Measurements from ENCODE around the gene ETV6.
A peak's percentile ranks its signal among the peaks of the same experiment; 100 is the strongest.

The ETV6 gene

DNA sequence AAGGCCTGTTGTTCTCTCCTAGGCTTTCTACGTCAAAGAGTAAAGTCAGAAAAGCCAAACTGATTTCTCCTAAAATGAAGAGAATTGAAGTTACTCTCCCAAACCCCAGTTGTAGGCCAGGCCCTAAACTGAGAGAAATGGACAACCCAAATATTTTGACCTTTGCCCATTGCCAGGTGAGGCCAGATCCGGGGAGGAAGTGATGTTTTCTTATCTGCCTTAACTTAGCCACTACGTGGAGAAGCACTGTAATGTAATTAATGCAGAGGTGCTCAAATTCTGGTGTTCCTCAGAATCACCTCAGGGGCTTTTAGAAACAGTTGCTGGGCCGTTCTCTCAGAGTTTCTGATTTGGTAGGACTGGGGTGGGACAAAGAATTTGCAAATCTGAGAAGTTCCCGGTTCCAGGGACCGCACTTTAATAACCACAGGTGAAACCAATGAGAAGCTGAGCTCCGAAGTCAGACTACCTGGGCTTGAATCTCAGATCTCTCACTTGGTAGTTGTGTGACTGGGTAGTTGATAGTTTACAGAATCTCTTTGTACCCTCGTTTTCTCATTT is 73.2 kb downstream of the ETV6 start:
- no peak for DNase-seq

DNA sequence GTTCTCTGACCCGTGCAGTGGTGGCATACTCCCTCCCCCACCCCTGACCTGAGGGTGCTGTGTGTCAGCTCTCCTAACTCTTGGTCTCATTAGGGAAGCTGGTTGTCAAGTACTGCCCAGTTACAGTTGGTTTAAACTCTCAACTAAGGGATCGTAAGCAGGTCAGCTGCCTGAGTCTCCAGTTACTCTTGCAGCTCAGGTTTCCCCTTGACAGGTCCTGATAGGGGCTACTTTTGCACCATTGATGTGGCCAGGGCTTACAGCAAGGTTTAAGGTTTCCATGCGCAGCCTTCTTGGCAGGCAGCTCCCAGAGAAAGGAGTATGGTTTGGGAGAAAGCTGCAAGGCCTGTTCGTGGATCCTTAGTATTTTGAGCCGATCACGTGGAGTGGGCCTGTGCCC is 74.5 kb downstream of the ETV6 start:
- peak; percentile 49 for DNase-seq

DNA sequence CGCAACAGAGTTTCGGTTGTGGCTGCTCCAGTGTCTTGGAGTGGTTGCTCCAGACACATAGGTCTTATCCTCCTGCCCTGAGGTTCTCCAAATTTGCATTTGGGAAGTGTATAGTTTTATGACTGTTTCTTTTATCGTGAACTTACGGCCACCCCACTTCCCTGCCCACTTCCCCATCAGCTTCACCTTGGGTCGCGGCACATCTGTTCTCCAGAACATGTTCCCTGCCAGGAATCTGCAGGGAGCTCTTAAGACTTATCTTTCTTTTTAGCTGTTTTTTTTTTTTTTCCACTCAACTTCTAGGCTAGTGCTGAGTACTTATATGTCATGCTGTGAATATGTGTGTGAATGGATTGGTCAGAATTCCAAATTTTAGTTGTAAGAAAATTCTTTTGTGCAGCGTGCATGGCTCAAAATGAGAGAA is 75.4 kb downstream of the ETV6 start:
- peak; percentile 42 for DNase-seq

DNA sequence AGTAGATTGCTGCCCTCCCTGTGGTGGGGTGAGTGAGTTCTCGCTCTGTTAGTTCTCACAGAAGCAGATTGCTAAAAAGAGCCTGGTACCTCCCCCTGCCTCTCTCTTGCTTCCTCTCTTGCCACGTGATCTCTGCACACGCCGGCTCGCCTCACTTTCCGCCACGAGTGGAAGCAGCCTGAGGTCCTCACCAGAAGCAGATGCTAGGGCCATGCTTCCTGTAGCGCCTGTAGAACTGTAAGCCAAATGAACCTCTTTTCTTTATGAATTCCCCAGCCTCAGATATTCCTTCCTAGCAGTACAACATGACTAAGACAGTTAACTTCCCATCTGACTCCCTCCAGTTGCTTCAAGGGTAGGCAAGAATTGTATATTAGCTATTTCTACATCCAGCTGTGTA is 76.2 kb downstream of the ETV6 start:
- DNase-seq = no peak

DNA sequence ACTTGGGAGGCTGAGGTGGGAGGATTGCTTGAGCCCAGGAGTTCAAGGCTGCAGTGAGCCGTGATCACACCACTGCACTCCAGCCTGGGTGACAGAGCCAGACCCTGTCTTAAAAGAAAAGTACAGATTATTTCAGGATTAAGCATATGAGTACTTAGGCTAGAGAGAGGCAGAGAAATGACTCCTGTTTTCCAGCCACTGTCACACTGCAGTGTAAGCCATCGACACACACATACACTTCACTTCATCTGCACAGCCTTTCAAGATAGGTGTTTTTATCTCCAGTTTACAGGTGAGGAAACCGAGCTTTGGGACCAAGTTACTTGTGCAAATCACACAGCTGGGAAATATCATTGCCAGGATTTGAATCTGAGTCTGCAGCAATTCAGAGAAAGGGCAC is 77.2 kb downstream of the ETV6 start:
- no peak for DNase-seq

DNA sequence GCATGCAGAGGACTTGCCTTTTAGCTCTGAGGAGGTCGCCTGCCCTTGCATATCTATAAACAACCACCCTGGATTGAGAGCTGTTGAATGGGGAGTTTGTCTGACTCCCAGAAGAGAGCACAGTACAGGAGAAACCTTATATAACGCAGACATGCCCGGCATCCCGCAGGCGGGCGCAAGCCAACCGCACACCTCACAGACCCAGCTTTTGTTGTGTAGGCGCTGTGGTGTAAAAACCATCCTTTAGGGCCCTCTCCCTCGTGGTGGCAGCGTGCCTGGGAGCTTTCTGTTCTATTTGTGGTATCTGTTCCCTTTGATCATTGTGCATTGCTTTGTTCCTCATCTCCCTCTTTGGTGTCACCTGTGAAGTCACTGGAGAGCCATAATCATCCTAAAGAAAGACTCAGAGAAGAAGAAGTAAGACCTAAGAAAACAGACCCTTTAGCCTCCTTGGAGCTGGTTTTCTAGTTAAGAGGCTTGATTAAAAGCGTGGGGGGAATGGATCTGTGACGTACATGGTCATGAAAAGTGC is 77.7 kb downstream of the ETV6 start:
- no peak for DNase-seq

DNA sequence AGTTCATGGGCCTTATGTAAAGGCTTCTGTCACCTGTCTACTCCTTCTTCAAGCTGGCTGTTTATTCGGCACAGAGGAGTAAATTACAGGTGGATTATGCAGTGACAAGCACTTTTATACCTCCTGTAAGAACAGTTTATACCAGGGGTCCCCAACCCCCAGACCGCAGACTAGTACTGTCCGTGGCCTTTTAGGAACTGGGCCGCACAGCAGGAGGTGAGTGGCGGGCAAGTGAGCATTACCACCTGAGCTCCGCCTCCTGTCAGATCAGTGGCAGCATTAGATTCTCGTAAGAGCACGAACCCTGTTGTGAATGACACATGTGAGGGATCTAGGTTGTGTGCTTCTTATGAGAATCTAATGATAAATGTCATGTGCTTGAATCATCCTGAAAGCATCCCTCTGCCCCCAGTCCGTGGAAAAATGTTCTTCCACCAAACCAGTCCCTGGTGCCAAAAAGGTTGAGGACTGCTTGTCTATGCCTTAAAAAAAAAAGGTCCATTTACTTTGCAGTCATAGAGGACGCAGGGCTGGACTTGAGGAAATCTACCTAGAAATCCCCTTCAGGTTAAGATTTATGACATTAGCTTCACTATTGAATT is 78.8 kb downstream of the ETV6 start:
- no peak for DNase-seq

DNA sequence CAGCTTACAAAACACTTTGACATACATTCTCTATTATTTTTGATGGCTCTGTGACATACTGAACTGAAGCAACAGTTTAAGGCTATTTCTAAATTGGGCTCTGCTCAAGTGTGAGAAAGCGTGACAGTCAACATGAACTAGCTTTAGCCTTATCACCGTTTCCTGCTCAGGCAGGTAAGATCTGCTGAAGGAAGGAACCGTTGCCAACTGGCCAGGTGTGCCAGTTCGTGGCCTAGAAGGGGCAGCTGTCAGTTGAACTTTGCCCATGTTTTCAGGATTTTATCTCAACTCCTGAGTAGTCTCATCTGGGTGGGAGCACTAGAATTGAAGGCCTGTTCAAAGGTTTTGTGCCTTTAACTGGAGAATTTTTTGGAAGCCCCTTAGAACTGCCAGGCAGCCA is 79.5 kb downstream of the ETV6 start:
- no peak for DNase-seq

DNA sequence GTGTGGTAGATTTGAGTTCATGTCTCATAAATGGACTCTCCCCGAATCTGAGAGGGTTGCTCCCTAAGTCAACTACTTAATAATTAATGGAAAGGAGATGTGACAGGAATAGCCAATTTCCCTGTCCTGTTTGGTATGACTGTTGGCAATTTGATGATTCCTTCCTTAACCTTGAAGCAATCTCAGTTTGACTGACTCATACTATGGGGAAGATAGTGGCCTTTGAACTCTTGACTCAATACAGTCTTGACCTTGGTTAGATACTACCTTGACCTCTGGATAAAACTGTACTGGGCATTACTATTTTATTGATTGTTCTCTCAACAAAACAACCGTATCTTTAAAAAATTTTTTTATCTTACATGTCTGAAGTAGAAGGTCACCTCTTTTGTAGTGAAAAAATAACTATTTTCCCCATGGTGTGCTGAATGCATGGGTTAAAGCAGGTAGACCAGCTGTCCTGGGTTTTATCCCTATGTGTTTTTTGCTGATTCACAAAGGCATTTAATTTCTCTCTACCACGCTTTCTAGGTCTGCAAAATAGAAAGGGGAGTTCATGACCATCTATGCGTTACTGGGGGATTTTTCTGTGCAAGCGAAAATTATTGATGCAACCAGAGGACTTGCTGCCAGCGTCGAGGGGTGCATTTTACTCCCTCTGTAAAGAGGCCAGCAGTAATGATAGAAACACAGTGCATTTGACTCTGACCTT is 80.1 kb downstream of the ETV6 start:
- DNase-seq = no peak

DNA sequence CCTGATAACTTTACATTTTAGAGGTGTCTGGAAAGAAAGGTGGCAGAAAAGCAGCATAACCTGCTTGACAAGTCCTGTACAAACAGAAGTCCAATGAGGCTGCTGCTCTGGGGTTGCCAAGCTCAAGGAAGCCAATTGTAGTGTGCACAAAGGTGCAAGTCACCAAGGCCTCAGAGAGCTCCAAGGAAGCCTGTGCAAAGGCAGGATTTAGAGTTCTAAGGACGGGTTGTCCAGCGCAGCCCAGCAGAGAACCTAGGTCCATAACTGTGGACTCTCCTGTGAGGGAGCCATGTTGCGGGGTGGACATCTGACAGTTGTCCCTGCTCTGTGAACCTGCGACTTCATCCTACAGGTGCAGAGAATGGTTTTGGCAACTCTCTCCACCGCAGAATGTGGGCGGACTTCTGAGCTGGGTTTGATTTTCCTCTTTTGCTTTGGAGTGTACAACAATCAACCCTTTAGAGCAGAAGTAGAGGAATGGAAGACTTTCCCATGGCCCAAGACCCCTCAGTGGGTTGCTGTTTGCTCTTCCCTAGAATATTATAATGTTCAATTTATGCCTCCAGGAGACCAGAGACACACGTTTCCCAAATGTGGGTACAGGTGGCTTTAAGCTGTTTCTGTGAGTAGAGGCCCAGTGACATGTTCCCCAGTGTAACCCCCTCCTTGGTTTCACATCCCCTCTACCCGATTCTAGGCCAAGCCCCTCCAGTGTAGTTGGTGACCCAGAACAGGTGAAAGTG is 81.0 kb downstream of the ETV6 start:
- no peak for DNase-seq

DNA sequence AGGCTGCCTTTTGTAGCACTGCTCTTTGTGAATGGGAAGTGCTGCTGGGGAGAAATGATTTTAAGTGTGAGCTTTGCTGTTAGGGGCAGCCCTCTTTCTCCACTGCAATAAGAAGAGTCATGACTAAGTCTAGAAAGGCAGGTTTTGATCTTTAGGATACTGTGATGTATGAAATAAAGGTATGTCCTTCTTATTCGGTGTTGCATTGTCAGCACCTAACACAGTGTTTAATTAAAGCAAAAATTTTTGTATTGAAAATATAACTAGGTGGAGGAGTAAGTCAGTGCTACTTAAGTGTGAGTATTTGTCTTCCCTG is 81.5 kb downstream of the ETV6 start:
- DNase-seq = no peak

DNA sequence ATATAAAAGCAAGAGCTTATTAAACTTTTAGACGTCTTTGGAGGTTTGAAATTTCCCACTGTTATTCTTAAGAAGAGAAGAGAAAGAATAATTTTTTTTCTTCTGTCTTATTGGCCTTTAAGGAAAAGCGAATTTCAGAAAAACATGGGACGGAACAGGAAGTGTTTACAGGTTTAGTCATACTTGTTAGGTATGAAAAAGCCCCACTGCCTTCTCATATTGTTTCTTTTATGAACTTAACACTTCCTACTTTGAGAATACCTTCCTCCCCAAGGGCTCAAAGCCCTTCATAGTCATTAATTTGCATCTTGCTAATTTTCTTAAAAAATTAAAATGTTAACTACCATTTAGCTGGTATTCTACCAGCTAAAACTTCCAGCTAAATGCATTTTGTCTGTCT is 82.0 kb downstream of the ETV6 start:
- no peak for DNase-seq

DNA sequence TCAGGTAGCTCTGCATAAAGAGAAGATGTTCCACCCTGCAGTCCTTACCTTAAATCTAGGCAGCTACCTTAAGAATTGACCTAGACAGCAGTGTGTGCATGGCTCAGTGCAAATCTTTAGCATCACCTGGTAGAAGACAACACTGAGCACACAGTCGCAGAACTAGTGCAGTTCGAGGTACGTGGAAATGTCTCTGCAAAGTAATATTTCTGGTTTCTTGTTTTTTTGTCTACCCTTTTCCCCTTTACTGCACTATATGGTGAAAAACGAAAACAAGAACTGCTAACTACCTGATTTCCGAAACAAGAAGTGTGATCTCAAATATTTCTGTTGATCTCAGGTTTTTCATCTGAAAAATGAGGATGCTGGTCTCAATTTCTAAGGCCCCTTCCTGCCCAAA is 82.5 kb downstream of the ETV6 start:
- no peak for DNase-seq

DNA sequence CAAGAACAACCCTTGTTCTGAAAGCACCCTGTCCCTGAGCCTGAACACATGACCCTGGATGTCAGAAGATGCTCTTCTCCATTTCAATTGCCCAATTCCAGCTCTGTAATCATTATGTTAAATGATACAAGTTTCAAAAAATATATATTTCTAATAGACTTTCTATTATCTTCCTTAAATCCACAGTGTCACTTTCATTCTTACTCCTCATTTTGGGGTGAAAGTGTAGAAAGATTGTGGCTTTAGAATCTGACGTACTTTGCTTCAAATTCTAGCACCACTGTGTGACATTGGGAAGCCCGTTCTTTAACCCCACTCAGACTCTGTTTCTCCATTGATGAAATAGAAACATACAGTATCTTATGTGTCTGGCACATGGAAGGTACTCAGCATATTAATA is 83.2 kb downstream of the ETV6 start:
- DNase-seq = no peak

DNA sequence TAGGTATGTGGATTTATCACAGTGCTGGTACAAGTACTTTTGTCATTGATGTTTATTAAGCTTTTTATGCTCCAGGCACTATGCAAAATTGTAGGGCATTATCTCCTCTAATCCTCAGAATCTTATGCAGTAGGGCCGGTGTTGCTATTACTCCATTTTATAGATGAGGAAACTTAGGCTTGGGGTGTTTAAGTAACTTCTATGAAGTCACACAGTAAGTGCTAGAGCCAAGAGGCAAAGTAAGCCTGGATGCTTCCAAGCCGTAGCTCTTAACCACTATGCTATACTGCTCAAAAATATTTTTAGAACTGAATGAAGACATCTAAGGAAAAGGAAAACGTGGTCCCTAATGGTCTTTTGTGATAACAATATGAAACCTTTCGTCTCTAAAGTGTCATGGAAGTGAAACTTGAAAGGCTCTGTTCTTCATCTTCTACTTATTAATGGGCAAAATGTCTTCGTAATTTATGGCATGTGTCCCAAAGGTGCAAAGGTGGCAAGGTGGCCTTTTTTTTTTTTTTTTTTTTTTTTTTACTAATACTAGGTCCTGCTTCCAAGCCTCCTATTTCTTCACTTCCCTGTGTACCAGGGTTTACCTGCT is 85.2 kb downstream of the ETV6 start:
- DNase-seq = no peak

DNA sequence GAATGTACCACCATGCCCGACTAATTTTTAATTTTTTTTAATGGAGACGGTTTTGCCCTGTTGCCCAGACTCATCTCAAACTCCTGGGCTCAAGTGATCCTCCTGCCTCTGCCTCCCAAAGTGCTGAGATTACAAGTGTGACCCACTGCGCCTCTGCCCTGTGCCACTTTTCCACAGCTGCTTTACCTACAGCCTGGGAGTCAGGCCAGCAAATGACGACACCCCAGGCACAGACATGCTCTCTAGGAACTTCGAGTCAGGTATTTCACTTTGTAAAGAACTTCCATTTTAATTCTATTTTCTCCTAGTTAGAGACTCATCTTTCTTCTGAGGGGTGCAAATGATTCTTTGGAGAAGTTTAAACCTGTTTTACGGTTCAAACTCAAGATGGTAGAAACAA is 89.0 kb downstream of the ETV6 start:
- DNase-seq = no peak

DNA sequence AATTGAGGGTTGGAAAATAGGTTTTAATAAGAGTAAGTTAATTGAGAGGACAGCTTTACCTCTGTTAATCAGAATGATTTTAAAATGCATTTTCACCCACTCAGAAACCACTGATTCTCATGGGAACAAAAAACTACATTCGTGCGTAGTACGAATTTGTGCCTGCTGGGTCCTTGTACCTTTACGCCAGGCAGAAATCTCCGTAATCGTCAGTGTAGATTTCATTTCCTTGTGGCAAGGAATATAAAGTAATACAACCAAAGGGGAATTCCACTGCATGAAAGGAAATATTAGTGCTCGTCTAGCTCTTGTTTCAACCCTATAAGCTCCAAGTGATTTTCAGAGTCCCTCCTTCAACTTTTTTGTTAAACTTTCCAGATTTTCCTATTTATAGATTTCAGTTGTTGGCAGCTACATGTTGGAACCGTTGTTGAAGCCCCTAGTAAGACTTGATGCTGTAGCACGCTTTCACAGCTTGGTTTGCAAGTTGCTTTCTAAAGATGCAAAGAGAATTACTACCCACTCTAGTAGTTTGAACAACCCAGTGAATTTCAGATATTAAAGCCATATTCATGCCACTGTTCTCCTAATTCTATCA is 90.6 kb downstream of the ETV6 start:
- no peak for DNase-seq

DNA sequence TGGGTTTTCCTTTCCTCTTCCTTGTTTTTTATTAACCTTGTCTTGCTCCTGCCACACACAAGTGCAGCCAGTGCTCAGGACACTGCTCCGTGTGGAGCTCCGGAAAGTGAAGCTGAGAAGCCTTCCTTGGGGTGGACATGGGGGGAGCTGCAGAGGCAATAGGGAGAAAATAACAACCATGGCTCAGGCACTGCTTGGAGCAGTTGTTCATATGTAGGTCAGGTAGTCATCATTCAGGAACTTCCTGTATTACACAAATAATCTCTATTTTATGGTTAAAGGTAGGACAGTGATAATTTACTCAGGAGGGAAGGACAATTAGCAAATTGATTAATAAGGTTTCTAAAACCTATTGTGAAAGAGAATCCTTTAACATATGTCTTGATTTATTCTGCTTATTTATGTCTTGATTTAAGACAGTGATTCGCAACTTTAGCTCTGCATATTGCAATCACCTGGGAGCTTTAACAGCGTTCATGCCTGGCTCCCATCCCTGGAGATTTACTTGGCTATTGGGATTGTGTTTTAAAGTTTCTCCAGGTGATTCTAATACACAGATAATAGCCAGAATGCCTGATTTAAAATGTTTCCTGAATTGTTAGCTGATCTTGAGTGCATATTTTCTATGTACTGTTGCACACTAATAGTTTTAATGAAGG is 92.1 kb downstream of the ETV6 start:
- DNase-seq = no peak

DNA sequence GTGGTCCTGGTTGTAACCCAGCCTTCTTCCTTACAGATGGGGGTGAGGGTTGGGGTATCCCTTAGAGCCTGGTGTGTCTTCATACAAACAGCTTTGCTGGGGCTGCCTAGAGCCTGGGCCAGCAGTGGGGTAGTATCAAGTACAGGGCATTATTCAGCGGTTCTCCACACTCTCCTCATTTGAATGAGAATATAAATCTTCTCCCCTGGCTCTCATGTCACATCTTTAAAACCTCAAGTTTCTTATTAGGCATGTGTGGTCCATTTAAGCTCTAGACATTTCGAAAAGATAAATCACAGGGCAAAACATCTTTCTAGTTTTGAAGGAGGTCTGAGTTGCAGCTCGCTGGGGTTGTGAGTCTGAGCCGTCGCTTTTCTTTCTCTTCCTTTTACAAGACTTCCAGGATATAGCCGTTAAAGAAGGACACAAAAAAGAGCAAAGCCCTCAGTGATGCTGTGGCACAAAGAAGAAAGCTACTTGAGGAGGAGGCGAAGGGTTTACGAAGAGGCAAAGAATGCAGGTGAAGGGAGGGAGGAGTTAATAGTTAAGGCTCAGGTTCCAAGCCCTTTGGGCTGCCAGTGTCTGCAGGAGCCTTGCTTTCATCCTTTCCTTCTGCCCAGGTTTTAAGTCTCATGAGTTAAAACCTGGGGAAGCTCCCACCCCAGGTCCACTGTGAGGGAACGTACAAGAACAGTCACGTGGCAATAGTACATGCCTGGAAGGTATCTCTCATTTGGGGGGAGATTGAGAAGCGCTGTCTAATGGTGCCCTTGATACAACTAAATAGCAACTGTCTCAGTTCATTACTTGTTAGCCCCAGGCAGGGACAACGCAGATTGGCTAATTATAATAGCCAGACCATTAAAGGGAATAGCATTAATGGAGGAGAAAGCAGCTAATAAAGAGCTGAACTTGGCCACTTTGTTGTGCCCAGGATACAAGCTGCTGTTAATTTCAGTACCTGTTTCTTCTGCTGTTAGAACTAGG is 94.2 kb downstream of the ETV6 start:
- DNase-seq = no peak

DNA sequence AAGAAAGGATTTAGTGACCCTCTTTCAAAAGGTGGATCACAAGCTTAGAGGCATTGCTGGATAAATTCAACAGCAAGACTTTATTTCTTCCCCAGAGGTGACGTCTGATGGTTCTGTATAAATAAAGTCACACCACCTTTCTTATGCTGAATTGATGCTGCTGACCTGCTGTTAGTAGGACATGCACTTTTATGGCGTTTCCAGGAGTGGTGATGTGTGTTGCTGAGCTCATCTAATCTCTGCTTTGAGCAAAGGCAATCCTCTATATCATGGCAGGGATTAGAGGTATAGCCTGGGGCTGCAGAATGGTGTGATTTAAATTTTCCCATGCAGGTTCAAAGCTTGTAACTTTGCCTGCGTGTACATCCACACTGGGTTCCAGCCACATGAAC is 94.9 kb downstream of the ETV6 start:
- DNase-seq = no peak

DNA sequence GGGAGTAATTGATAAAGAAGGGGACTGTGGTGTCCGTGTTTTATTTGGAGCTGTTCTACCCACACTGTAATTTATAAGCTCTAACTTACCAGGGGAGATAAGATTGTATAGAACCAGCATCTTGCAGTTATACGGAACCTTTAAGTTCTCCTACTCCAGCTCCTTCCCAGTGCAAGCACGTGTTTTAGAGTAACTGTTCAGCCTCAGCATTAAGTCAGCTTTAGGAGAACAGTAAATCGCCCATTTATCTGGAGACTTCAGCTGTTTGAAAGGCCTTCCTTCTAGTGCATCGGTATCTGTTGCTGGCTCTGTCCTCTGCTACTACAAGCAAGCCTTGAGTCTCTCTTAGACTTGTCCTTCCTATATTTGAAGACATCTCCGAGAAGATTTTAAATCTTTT is 95.6 kb downstream of the ETV6 start:
- DNase-seq = no peak
